ENCODE measurements around the gene CPLANE2.

DNA sequence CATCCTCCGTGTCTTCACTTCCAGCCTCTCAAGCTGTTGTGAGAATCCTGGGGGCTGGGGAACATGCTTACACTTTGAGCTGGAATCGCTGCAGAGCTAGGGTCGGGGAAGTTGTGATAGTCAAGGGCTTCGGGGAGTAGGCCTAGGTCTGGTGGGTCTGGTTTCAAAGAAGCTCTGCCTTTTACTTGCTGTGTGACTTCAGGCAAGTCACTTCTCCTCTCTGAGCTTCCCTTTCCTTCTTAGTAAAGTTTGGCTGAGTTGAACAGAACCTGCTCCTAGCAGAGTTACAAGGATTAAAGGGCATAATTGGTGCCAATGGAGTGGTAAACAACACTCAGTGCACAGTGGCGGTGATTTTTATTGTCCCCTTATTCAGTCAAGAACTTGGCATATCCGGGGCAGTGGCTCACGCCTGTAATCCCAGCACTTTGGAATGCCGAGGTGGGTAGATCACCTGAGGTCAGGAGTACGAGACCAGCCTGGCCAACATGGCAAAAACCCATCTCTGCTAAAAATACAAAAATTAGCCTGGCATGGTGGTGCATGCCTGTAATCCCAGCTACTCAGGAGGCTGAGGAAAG lies 50.2 kb downstream of the CPLANE2 start:
- no peak for TF ChIP-seq CTCF (IDR thresholded peaks at IDR 0.05; ENCODE audit: poor library complexity, severe bottlenecking)
- no peak for TF ChIP-seq EZH2 (IDR thresholded peaks at IDR 0.05; ENCODE audit: borderline replicate concordance, insufficient read depth, low read length, poor library complexity, severe bottlenecking)
